ENCODE results near the gene ITPR3.

The ITPR3 gene

DNA sequence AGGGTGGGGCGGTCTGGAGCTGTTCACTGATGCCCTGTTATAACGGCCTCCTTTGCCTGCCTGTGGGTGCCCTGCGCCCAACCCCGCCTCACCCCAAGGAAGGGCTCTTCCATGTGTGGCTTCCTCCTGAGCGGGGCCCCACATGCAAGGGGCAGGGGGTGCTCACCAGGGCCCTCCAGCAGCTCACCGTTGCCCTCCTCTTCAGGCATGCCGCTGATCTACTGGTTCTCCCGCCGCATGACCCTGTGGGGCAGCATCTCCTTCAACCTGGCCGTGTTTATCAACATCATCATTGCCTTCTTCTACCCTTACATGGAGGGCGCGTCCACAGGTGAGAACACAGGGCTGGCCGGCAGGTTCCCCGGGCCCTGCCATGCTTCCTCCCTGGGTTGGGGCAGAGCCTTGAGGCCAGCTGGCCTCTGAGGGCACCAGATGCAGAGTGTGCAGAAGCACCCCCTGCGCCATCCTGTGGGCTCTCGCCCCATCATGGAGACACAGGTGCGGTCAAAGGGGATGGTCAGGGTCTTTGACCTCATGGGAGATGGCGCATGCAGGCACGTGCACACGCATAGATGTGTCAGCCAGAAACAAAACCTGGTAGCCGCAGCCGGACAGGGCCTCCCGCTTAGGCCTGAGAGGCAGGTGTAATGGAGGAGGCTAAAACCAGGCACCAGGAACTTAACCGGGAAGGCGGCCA, 67.5 kb downstream of the ITPR3 start:
- DNase-seq, result no peak

GRCh38 chr6:33689148-33689494, 68.0 kb downstream of the ITPR3 start:
- no peak for DNase-seq

DNA sequence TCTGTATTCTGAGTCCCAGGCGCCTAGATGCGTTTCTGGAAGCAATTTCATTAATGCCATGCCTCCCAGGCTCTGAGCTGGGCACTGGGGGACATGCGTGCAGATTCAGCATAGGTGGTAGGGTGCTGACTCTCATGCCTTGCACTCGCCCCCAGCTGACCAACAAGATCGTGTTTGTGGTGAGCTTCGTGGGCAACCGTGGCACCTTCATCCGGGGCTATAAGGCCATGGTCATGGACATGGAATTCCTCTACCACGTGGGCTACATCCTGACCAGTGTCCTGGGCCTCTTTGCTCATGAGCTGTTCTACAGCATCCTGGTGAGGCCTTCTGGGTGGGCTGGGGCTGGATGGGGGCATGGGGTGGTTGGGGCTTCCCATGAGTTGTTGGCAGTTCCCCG, 68.8 kb downstream of the ITPR3 start:
- DNase-seq, result no peak

GRCh38 chr6:33690766-33691165, 69.6 kb downstream of the ITPR3 start:
- no peak for DNase-seq

GRCh38 chr6:33691456-33692077, 70.4 kb downstream of the ITPR3 start:
- no peak for DNase-seq

GRCh38 chr6:33692078-33692759, 71.1 kb downstream of the ITPR3 start:
- no peak for DNase-seq

GRCh38 chr6:33692760-33693158, 71.6 kb downstream of the ITPR3 start:
- no peak for DNase-seq

DNA sequence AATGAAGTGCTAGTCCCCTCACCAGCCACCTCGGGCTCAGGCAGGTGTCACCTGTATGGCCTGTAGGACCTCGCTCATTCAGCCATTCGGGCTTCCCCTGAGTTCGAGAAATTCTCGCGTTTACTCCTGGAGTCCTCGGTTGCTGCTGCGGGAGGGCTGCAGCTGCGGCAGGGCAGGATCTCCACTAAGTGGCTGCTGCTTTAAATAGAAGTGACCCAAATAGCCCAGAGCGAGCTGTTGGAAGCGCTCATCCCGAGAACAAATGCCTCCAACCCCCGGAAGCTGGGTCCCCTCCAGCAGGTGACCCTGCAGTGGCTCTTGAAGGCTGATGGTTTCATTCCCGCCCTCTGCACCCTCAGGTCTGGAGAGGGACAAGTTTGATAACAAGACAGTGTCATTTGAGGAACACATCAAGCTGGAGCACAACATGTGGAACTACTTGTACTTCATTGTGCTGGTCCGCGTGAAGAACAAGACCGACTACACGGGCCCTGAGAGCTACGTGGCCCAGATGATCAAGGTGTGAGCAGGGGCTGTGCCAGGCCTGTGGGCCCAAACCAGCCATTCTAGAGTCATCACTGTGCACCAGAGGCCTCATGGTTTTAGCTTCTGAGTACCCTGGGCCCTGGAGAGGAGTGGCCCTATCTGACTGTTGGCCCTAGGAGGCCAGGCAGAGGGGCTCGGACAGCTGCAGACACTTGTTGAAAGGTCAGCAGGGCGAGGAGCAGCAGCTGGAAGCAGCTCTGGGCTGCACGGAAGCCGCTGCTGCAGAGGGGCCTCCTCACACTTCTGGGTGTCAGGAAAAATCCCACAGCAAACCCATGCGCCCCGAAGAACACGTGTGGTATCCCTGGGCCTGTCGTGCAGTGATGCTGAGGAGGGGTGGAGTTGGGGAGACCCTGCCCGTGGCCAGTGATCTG, 72.3 kb downstream of the ITPR3 start:
- DNase-seq, result peak in 1 of 2 experiments; percentile 30

DNA sequence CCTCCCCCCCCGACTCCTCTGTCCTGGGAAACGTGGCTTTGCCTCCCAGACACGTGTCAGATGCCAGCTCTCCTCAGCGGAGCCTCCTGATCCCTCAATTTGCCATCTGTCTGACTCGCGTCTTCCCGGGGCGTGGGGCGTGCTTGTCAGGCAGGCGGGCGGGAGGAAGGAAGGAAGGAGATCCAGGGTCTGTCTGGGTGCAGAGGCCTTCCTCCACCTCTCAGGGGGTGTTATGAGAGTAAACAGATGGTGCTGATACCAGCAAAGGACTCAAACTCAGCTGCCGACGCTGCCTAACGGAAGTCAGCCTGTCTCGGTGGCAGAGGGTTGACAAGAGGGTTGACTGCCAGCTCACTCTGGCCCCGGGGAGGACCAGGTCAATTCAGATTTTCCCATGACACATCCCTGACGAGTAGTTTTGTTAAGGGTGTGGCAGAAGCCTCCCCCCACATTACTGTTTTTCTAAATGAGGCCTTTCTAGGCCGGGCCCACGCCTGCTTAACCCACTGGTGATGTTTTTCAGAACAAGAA, 73.3 kb downstream of the ITPR3 start:
- peak; percentile 98 to 99 for DNase-seq

DNA sequence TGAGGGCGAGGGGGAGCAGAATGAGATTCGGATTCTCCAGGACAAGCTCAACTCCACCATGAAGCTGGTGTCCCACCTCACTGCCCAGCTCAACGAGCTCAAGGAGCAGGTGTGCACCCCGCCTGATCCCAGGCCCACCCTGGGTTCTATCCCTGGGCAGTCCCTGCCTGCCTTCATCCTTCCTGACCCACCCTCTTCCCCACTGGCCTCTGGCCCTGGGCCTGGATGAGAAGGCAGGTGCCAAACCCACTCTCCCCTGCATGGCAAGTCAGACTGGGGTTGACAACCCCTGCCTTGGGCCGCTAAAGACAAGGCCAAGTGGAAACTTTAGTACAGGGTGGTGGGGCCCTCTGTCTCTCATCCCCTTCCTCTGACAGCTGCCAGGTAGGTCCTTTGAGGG, 73.9 kb downstream of the ITPR3 start:
- DNase-seq, result no peak

DNA sequence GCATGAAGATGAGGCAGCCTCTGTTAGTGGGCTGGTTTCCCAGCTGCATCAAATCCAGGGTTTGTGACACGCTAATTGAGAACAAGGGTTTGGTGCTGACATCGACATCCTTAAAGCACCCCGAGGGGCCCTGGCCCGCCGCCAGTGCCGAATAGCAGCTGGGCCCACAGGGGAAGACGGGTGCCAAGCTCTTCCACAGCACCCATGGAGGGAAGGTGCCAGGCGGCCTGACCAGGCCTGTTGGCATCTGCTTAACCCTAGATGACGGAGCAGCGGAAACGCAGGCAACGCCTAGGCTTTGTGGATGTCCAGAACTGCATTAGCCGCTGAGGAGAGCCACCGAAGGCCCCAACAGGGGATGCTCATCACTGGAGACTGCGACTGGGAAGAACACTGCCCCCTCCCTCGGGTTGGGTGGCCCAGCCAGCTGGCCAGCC, 74.3 kb downstream of the ITPR3 start:
- DNase-seq, result peak in 1 of 2 experiments; percentile 44

- DNase-seq, result no peak
Observed at GRCh38 chr6:33696076-33696475, 75.0 kb downstream of the ITPR3 start.

- no peak for DNase-seq
Observed at GRCh38 chr6:33696548-33697518, 75.7 kb downstream of the ITPR3 start.

DNA sequence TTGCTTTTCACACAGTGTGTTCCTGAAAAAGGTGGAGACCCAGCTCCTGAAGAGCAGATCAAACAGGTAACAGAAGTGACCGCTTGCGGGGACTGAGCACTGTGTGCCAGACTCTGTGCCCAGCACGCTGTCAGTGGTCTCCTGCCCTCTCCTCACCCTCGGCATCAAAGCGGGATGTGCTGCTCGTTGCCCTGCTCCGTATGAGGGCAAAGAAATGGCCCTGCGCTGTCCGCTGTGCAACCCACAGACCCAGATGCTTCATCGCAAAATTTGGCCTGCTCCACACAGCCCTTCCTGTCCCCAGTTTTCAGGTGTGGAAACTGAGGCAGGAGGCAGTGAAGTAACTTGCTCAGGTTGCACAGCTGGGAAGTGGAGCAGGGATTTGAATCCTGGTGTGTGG, 76.7 kb downstream of the ITPR3 start:
- no peak for DNase-seq

GRCh38 chr6:33698494-33698893, 77.4 kb downstream of the ITPR3 start:
- DNase-seq, result no peak

DNA sequence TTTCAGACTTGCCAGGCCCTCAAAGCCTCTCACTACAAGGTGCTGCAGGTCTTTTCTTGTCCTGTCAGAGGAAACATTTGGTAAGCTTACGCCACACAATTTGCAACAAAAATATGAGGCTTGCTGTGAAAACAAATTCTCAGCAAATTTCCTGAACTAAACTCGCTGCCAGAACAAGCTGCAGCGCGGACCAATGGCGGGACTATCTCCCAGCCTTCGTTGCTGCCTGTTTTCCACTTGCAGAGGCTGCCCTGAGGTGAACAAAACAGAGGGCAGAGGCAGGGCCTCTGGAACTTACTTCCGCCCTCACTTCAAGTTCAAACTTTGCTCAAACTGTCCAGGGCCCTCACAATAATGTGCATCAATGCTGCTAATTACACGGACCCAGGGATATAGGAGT, 78.0 kb downstream of the ITPR3 start:
- DNase-seq, result no peak

- no peak for DNase-seq
Observed at GRCh38 chr6:33699739-33700138, 78.6 kb downstream of the ITPR3 start.

GRCh38 chr6:33700391-33701050, 79.4 kb downstream of the ITPR3 start:
- peak; percentile 26 to 72 for DNase-seq

DNA sequence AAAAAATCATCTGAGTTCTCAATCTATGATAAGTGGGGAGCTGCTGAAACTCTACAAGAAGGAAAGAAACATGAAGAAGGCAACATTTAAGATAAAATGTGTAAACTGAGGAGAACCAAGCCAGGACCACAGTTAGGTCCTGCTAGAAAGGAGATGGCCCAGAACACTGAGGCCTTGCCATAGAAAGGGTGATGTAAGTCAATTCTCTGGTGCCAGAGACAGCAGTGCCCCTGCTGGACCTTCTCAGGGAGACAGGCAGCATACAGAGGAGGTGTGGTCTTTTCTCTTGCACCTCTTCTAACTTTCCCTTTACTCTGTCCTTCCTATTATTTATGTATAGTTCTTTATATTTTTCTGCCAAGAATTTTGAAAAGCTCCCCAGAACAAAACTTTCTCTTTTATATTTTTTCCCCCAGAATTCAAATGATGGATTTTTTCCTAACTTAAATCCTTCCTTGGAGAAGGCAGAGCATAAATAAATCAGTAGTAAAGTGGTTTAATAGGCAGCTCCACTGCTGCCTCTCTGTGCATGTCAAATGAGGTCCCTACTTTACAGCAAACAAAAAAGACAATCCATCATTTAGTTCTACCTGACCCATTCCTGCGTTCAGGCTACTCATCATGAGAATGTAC, 81.3 kb downstream of the ITPR3 start:
- DNase-seq, result peak in 1 of 2 experiments; percentile 43
